ENCODE data around the gene VASP. TPM values are rescaled to one million over a fixed set of nuclear protein-coding genes. Genes with fewer than 3 reads are reported as not detected.

The VASP gene
- polyA plus RNA-seq, 3 donors, result 132 to 154 (median 144) TPM

DNA sequence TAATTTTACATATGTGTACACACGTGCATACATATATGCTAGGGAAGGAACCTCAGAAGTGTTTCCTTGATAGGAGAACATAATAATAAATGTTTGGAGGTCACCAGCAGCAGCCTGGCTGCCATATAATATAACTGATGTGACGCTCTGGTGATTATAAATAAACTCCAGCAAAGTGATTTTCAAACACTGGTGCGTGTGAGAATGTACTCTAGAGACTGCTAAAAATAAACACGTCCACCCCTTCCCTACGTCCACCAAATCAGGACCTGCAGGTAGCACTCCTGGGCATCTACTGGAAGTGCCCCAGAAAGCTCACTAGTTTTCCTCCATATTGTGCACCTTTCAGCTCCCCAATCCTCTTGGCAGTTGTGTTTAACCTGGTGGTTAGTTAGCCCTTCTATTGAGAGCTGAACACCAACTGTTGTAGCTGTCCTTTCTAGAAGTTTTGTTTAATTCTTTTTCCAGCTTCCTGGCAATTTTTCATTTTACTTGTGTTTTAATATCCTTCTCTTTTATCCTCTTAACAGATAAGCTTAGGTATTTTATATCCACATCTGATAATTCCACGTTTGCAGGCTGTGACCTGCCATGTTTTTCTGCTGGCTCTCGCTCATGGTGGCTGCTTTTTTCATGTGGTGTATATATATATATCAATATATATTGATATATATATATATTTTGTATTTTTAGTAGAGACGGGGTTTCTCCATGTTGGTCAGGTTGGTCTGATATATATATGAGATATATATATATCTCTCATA lies 64.4 kb downstream of the VASP start:
- Histone ChIP-seq H3K36me3 (replicated peaks in 1 of 2; ENCODE audit: control insufficient read depth in 1 of 2, insufficient read depth in 2 of 2, low read length in 2 of 2) (no peaks in the 10 kb centered on the region), H3K79me2 (ENCODE audit: insufficient read depth, low read length) (peaks cover under 1% of the 10 kb centered on the region), H3K27ac (ENCODE audit: low read depth in 1 of 2, low read length in 2 of 2) (no peak overlapping the region), H2AFZ (ENCODE audit: insufficient read depth, low read depth, low read length, poor library complexity, severe bottlenecking) (no peak overlapping the region), H3K27me3 (ENCODE audit: control insufficient read depth in 2 of 2, insufficient read depth in 2 of 2, low read length in 2 of 2) (no peaks in the 10 kb centered on the region), H4K20me1 (ENCODE audit: insufficient read depth, low read length) (peaks cover 26% of the 10 kb centered on the region), H3K9ac (ENCODE audit: insufficient read depth, low read length, poor library complexity, severe bottlenecking) (no peak overlapping the region), H3K4me1 (ENCODE audit: control insufficient read depth in 1 of 2, insufficient read depth in 2 of 2, low read length in 2 of 2) (no peaks in the 10 kb centered on the region), H3K4me2 (replicated peaks; ENCODE audit: extremely low read depth, low read length, poor library complexity, severe bottlenecking) (no peak overlapping the region), H3K4me3 (replicated peaks in 1 of 3; ENCODE audit: low read depth in 2 of 3, low read length in 3 of 3) (no peak overlapping the region), H3K9me3 (replicated peaks in 1 of 2; ENCODE audit: control insufficient read depth in 1 of 2, insufficient read depth in 1 of 2, low read length in 2 of 2) (no peaks in the 10 kb centered on the region)
- H3K36me3 Mint-ChIP-seq, result peaks cover 5 to 20% of the 10 kb centered on the region in 2 donors
- no peak for DNase-seq
- no peak overlapping the region for H3K4me3 Mint-ChIP-seq
- WGBS (ENCODE audit: insufficient coverage), result no CpG with 5 or more reads among the region's 8 CpGs
- H3K4me1 Mint-ChIP-seq, result no peaks in the 10 kb centered on the region
- TF ChIP-seq, protein P1, sequence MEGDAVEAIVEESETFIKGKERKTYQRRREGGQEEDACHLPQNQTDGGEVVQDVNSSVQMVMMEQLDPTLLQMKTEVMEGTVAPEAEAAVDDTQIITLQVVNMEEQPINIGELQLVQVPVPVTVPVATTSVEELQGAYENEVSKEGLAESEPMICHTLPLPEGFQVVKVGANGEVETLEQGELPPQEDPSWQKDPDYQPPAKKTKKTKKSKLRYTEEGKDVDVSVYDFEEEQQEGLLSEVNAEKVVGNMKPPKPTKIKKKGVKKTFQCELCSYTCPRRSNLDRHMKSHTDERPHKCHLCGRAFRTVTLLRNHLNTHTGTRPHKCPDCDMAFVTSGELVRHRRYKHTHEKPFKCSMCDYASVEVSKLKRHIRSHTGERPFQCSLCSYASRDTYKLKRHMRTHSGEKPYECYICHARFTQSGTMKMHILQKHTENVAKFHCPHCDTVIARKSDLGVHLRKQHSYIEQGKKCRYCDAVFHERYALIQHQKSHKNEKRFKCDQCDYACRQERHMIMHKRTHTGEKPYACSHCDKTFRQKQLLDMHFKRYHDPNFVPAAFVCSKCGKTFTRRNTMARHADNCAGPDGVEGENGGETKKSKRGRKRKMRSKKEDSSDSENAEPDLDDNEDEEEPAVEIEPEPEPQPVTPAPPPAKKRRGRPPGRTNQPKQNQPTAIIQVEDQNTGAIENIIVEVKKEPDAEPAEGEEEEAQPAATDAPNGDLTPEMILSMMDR (IDR thresholded peaks at IDR 0.05), result no peak
- peaks cover 0 to 3% (median 0%) of the 10 kb centered on the region in 7 donors for H3K9me3 Mint-ChIP-seq
- no peak overlapping the region for H3K27ac Mint-ChIP-seq
- intact Hi-C loops (cut with micrococcal nuclease), result no loop called here
- peaks cover 0 to 1% (median 0%) of the 10 kb centered on the region in 3 donors for H3K27me3 Mint-ChIP-seq (ENCODE audit: low read depth in 3 of 3)

DNA sequence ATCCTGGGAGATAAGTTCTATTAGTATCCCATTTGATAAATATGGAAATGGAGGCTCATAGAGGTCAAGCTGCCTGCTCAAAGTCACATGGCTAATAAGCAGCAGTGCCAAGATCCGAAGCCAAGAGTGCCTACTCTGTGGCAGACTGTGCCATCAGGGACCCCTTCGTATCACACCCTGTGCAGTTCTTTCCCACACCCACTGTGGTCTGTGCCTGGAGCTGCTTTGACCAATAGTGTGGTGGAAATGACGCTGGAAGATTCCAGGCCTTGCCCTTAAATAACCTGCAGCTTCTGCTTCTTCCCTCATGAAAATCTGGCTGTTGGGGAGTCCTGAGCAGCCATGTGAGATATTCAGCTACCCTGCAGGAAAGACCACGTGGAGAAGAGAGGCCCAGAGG lies 67.2 kb downstream of the VASP start:
- intact Hi-C loops (cut with micrococcal nuclease), result no loop called here
- 83% methylated on average over 2 of the region's 4 CpGs for WGBS (ENCODE audit: insufficient coverage)
- no peak overlapping the region for H3K4me2 ChIP-seq (replicated peaks; ENCODE audit: extremely low read depth, low read length, poor library complexity, severe bottlenecking)
- H3K27me3 ChIP-seq (ENCODE audit: control insufficient read depth in 2 of 2, insufficient read depth in 2 of 2, low read length in 2 of 2), result no peaks in the 10 kb centered on the region
- TF ChIP-seq, protein P1 (IDR thresholded peaks at IDR 0.05), result no peak
- H3K9ac ChIP-seq (ENCODE audit: insufficient read depth, low read length, poor library complexity, severe bottlenecking), result no peak overlapping the region
- no peak overlapping the region for H2AFZ ChIP-seq (ENCODE audit: insufficient read depth, low read depth, low read length, poor library complexity, severe bottlenecking)
- Mint-ChIP-seq H3K9me3 (peaks cover 0 to 3% (median 0%) of the 10 kb centered on the region in 7 donors), H3K4me1 (no peaks in the 10 kb centered on the region), H3K27ac (peak overlapping the region in 1 of 7 donors; percentile 18), H3K4me3 (no peak overlapping the region), H3K27me3 (ENCODE audit: low read depth in 3 of 3) (peaks cover 0 to 1% (median 0%) of the 10 kb centered on the region in 3 donors), H3K36me3 (peaks cover 12 to 18% of the 10 kb centered on the region in 2 donors)
- peaks cover 17% of the 10 kb centered on the region for H4K20me1 ChIP-seq (ENCODE audit: insufficient read depth, low read length)
- no peak overlapping the region for H3K27ac ChIP-seq (ENCODE audit: low read depth in 1 of 2, low read length in 2 of 2)
- DNase-seq, result no peak
- no peak overlapping the region for H3K4me3 ChIP-seq (replicated peaks in 1 of 3; ENCODE audit: low read depth in 2 of 3, low read length in 3 of 3)
- H3K4me1 ChIP-seq (ENCODE audit: control insufficient read depth in 1 of 2, insufficient read depth in 2 of 2, low read length in 2 of 2), result no peaks in the 10 kb centered on the region
- H3K79me2 ChIP-seq (ENCODE audit: insufficient read depth, low read length), result peaks cover 2% of the 10 kb centered on the region
- no peaks in the 10 kb centered on the region for H3K9me3 ChIP-seq (replicated peaks in 1 of 2; ENCODE audit: control insufficient read depth in 1 of 2, insufficient read depth in 1 of 2, low read length in 2 of 2)
- no peaks in the 10 kb centered on the region for H3K36me3 ChIP-seq (replicated peaks in 1 of 2; ENCODE audit: control insufficient read depth in 1 of 2, insufficient read depth in 2 of 2, low read length in 2 of 2)
